HG03571 (cell line): ENCODE results near the gene P2RX4.
"Not testable (repeated sequence)": the region's sequence is repeated elsewhere in the genome, so short reads cannot be mapped to it uniquely, and the experiment has no call there.

Experiments
- ATAC-seq: cut with Tn5 transposase; IDR thresholded peaks from one replicate; pipeline ENCODE4 v1.9.1; 2021; ENCODE audit not compliant: unreplicated experiment

P2RX4 gene

GRCh38 chr12:121273364-121273896, 63.5 kb downstream of the P2RX4 start:
- ATAC-seq: no peak

- no peak for ATAC-seq
Measured at GRCh38 chr12:121274036-121274763, 64.3 kb downstream of the P2RX4 start.

- ATAC-seq: no peak
Measured at GRCh38 chr12:121277374-121277759, 67.4 kb downstream of the P2RX4 start.

GRCh38 chr12:121278169-121279070, 68.5 kb downstream of the P2RX4 start:
- no peak for ATAC-seq

GRCh38 chr12:121279071-121279375, 69.1 kb downstream of the P2RX4 start:
- ATAC-seq: no peak

GRCh38 chr12:121279507-121279915, 69.6 kb downstream of the P2RX4 start:
- no peak for ATAC-seq

GRCh38 chr12:121280531-121280930, 70.6 kb downstream of the P2RX4 start:
- not testable (repeated sequence) for ATAC-seq

- ATAC-seq: not testable (repeated sequence)
Measured at GRCh38 chr12:121281116-121281515, 71.2 kb downstream of the P2RX4 start.

- ATAC-seq: no peak
Measured at GRCh38 chr12:121282072-121282742, 72.3 kb downstream of the P2RX4 start.

- not testable (repeated sequence) for ATAC-seq
Measured at GRCh38 chr12:121282910-121283309, 73.0 kb downstream of the P2RX4 start.

GRCh38 chr12:121283388-121283787, 73.5 kb downstream of the P2RX4 start:
- no peak for ATAC-seq
